Activated naive CD4-positive, alpha-beta T cell (primary cell): Measurements from ENCODE around the gene SLC9C2.
"Not testable (repeated sequence)": the region's sequence is repeated elsewhere in the genome, so short reads cannot be mapped to it uniquely, and the experiment has no call there.

Experiments
- DNase-seq, 4 experiments: peaks; one replicate each; lab custom pipeline; 2025; lab: John Stamatoyannopoulos, UW

The SLC9C2 gene

GRCh38 chr1:173603056-173603591 lies at the start of gene SLC9C2:
Gene SLC9C2, minus strand, starts transcription at chr1:173603072. Its CDS starts 1,296 bp downstream, at chr1:173601776.
- no peak for DNase-seq

GRCh38 chr1:173648880-173649605 lies 46.2 kb upstream of the SLC9C2 start:
- no peak for DNase-seq

GRCh38 chr1:173646656-173647055 lies 43.8 kb upstream of the SLC9C2 start:
- no peak for DNase-seq

- DNase-seq: not testable (repeated sequence)
These were observed 39.7 kb upstream of the SLC9C2 start for GRCh38 chr1:173642450-173643139.

GRCh38 chr1:173639102-173639501 lies 36.2 kb upstream of the SLC9C2 start:
- no peak for DNase-seq

DNA sequence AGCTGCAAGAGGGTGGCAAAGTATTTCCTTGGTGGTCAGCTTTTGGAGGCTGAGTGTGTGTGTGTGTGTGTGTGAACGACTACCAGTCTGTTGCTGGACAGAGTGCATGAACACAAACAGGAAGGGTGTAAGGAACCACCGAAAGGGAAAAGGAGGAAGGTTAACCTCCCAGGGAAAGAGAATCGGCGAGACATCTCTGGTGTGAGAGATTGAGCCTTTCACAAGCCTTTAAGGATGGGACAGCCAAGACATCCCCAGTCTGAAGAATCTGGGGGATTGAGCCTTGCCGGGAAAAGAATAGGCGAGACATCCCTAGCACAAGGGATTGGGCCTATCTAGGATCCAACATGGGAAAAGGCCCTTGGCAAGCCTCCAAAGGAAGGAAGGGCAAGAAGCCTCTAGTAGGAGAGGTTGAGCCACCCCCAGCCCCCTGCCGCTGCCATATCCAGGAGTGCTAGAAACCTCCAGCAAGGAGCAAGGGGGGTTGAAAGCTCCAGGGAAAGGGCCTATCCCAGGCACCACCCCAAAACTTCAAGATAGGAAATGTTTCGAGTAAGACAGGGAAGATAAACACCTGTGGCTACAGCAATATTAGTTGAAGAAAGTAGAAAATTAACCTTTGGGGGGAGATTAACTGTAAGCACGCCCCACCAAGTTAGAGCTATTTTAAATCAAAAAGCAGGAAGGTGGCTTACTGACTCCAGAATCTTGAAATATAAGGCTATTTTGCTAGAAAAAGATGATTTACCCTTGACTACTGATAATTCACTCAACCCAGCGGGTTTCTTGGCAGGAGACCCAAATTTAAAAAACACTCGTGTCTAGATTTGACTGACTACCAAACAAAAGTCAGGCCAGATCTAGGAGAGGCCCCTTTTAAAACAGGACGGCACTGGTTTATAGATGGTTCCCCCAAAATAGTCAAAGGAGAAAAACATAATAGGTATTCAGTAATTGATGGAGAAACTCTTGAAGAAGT lies 35.5 kb upstream of the SLC9C2 start:
- no peak for DNase-seq

- not testable (repeated sequence) for DNase-seq
These were observed 34.6 kb upstream of the SLC9C2 start for GRCh38 chr1:173637236-173638042.

GRCh38 chr1:173635116-173635515 lies 32.2 kb upstream of the SLC9C2 start, which contains the start of gene TEX50:
Gene TEX50, plus strand, starts transcription at chr1:173635338. Its CDS starts 184 bp downstream, at chr1:173635522.
- no peak for DNase-seq

DNA sequence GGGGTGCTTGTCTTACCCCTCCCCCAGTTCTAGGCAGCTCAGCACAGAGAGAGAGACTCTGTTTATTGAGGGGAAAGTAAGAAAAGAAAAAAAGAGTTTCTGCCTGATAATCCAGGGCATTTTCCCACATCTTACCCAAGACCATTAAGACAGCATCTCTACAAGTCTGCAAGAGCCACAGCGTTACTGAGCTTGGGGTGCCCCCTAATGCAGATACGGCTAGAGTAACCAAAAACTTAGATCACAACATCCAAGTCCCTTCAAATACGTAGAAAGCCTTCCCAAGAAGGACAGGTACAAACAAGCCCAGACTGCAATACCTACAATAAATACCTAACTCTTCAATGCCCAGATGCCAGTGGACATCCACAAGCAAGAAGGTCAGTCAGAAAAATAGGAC lies 26.0 kb upstream of the SLC9C2 start:
- no peak for DNase-seq

DNA sequence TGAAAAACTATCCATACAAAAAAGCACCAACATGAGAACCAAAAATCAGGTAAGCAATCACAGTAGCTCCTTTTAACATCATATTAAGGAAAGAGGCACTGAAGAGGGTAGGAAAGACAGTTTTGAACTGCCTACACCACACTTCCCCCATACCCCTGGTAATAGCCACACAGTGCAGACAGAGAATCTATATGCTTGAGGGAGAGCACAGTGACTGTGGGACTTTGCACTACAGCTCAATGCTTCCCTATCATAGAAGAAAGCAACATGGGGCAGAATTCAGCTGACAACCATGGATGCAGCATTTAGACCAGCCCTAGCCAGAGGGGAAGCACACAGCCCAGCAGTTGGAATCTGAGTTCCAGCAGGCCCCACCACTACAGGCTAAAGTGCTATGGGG lies 24.4 kb upstream of the SLC9C2 start:
- DNase-seq: no peak

DNA sequence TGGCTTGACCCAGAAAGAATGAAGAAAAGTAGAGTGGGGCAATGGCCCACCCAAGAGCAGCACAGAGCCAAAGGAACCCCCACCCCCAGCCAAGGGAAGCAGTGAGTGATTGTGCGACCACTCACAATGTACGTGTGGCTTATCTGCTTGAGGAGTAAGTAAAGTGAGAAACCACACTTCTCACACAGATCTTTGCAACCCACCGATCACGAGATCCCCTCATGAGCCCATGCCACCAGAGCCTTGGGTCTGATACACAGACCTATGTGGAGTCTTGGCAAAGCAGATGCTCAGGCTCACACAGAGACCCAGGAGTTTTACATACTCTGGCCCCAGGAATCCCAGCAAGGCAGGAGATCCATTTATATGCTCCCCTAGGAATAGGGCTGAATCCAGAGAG lies 14.0 kb upstream of the SLC9C2 start:
- no peak for DNase-seq

DNA sequence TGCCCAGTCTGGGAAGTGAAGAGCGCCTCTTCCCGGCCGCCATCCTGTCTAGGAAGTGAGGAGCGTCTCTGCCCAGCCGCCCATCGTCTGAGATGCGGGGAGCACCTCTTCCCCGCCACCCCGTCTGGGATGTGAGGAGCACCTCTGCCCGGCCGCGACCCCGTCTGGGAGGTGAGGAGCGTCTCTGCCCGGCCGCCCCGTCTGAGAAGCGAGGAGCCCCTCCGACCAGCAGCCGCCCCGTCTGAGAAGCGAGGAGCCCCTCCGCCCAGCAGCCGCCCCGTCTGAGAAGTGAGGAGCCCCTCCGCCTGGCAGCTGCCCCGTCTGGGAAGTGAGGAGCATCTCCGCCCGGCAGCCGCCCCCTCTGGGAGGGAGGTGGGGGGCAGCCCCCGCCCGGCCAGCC lies 10.2 kb upstream of the SLC9C2 start:
- not testable (repeated sequence) for DNase-seq

DNA sequence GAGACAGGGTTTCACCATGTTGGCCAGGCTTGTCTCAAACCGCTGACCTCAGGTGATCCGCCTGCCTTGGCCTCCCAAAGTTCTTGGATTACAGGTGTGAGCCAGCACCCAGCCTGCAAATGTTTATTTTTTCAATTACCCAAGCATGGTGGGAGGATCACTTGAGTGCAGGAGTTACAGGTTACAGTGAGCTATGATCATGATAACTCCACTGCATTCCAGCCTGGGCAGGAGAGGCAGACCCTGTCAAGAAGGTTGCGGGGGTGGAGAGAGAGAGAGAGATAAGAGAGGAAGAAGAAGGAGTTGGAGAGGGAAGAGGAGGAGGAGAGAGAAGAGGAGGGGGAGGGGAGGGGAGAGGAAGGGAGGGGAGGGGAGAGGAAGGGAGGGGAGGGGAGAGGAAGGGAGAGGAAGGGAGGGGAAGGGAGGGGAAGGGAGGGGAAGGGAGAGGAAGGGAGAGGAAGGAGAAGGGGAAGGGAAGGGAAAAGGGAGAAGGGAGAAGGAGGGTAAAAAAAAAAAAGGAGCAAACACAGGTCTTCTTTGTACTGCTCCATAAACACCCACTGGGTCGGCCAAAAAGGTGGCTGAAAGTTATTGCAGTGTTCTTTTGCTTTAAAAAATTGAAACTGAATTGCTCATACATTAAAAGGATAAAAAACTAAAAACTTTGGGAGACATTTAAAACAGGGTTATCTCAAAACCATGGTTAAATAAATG lies 5.8 kb upstream of the SLC9C2 start:
- DNase-seq: no peak

DNA sequence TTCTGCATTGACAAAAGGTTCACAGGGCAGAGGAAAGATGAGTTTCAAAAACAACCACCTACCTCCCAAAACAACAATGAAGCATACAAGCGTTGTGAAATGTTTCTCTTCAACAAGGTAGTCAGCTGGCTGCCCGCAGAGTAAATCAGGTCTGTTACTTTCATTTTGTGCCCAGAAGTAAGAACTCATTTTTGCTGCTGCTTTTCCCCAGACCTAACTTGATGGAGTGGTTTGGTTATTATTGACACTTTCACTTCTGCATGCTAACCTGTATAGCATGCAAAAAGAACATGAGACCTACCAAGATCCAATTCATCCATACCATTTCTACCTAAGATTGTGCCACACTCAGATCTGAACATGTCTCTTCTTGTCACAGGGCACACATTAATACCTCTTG lies 1.3 kb downstream of the SLC9C2 start:
- no peak for DNase-seq

GRCh38 chr1:173596097-173596825 lies 6.6 kb downstream of the SLC9C2 start:
- DNase-seq: no peak

DNA sequence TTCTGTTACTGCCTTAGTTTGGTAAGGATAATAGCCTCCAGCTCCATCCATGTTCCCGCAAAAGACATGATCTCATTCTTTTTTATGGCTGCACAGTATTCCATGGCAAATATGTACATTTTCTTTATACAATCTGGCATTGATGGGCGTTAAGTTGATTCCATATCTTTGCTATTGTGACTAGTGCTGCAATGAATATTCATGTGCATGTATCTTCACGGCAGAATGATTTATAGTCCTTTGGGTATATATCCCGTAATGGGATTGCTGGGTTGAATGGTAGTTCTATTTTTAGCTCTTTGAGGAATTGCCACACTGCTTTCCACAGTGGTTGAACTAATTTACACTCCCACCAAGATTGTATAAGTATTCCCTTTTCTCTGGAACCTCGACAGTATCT lies 11.7 kb downstream of the SLC9C2 start:
- not testable (repeated sequence) for DNase-seq

GRCh38 chr1:173590557-173590956 lies 12.3 kb downstream of the SLC9C2 start:
- DNase-seq: no peak

DNA sequence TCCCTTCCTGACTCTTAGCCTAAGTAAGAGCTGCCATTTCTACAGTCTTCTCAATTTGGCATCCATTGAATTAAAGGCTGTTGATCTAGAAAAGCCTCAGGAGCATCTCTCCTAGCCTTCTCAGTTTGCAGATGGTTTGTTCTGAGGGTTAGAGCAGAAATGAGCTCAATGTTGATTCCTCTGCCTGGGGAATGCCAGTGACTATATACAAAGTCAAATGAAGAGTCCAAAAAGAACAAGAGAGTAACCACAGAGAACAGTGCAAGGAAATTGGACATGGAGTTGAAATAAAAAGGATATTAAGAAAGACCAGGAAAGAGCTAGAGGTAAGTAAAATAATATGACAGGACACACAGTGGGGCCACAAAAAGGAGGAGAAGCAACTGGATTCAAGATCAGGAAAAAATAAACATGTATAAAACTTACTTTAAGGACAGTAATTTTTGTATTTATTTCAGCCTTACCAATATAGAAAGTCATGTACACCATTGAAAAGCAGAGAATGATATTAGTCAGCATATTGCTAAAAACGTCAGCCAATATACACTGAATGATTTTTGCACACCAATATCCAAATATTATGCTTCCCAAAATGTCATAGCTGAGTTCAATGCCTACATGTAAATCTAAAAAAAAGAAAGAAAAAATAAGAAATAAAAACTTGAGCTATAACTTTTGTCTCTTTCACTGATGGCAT lies 21.3 kb downstream of the SLC9C2 start:
- DNase-seq: no peak

DNA sequence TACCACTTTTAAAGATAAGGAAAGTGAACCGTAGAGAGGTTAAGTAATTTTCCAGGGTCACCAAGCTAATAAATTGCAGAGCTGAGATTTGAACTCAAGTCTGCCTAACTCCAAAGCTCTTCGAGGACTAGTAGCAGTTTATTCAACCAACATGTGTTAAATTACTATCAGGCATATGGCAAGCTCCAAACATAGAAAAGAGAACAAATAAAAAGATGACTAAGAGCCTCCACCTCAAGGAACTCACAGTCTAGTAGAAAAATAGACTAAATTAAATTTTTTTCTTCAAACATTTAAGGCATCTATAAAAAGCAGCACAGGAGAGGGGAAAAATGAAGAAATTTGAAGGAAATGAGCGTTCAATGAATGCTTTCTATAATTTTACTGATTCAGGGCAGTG lies 22.2 kb downstream of the SLC9C2 start:
- DNase-seq: no peak
